Endothelial cell of hepatic sinusoid (primary cell): ENCODE data around the gene SPSB1.

Source experiments
- in situ Hi-C: cut with HindIII; loops from 2 replicates; pipeline ENCODE4 v1.10.0; 2017; ENCODE audit warnings: low sequenced_read_pairs

The SPSB1 gene

GRCh38 chr1:9258629-9259028 lies 34.1 kb upstream of the SPSB1 start:
- in situ Hi-C loops = no loop called here

- in situ Hi-C loops = loop anchor here (10.0 kb wide), 2 partner anchors 115 to 325 kb away; partner anchors contain the start of gene TMEM201
These were observed 32.5 kb upstream of the SPSB1 start for GRCh38 chr1:9260059-9260766.

- in situ Hi-C loops = loop anchor here (10.0 kb wide), 2 partner anchors 113 to 323 kb away; partner anchors contain the start of gene TMEM201
These were observed 31.2 kb upstream of the SPSB1 start for GRCh38 chr1:9261496-9261895.

GRCh38 chr1:9262096-9262986 lies 30.4 kb upstream of the SPSB1 start:
- in situ Hi-C loops = loop anchor here (10.0 kb wide), 2 partner anchors 112 to 322 kb away; partner anchors contain the start of gene TMEM201

GRCh38 chr1:9263276-9263855 lies 29.3 kb upstream of the SPSB1 start:
- in situ Hi-C loops = loop anchor here (10.0 kb wide), 2 partner anchors 111 to 321 kb away; partner anchors contain the start of gene TMEM201

GRCh38 chr1:9263984-9264872 lies 28.5 kb upstream of the SPSB1 start:
- in situ Hi-C loops = loop anchor here (10.0 kb wide), 2 partner anchors 111 to 321 kb away; partner anchors contain the start of gene TMEM201

- in situ Hi-C loops = loop anchor here (10.0 kb wide), 2 partner anchors 110 to 320 kb away; partner anchors contain the start of gene TMEM201
These were observed 27.7 kb upstream of the SPSB1 start for GRCh38 chr1:9265037-9265436.

- in situ Hi-C loops = loop anchor here (10.0 kb wide), 2 partner anchors 109 to 319 kb away; partner anchors contain the start of gene TMEM201
These were observed 26.7 kb upstream of the SPSB1 start for GRCh38 chr1:9265968-9266367.

- in situ Hi-C loops = loop anchor here (10.0 kb wide), 2 partner anchors 107 to 317 kb away; partner anchors contain the start of gene TMEM201
These were observed 25.4 kb upstream of the SPSB1 start for GRCh38 chr1:9267352-9267686.

- in situ Hi-C loops = loop anchor here (10.0 kb wide), 2 partner anchors 107 to 317 kb away; partner anchors contain the start of gene TMEM201
These were observed 24.7 kb upstream of the SPSB1 start for GRCh38 chr1:9267827-9268581.

- in situ Hi-C loops = loop anchor here (10.0 kb wide), 2 partner anchors 106 to 316 kb away; partner anchors contain the start of gene TMEM201
These were observed 23.6 kb upstream of the SPSB1 start for GRCh38 chr1:9269078-9269501.

- in situ Hi-C loops = loop anchor here (10.0 kb wide), 2 partner anchors 105 to 315 kb away; partner anchors contain the start of gene TMEM201
These were observed 23.0 kb upstream of the SPSB1 start for GRCh38 chr1:9269721-9270120.

- in situ Hi-C loops = no loop called here
These were observed 22.3 kb upstream of the SPSB1 start for GRCh38 chr1:9270290-9270883.

GRCh38 chr1:9271283-9271682 lies 21.4 kb upstream of the SPSB1 start:
- in situ Hi-C loops = no loop called here

GRCh38 chr1:9271861-9272595 lies 20.7 kb upstream of the SPSB1 start:
- in situ Hi-C loops = no loop called here

- in situ Hi-C loops = no loop called here
These were observed 19.5 kb upstream of the SPSB1 start for GRCh38 chr1:9273177-9273576.

GRCh38 chr1:9275161-9275560 lies 17.5 kb upstream of the SPSB1 start:
- in situ Hi-C loops = loop anchor here (25.0 kb wide), 1 partner anchor 187 kb away; no protein-coding TSS in a partner anchor

- in situ Hi-C loops = loop anchor here (25.0 kb wide), 1 partner anchor 187 kb away; no protein-coding TSS in a partner anchor
These were observed 17.1 kb upstream of the SPSB1 start for GRCh38 chr1:9275567-9276034.
